Measurements from ENCODE around the gene DAB2. TPM values are rescaled to one million over a fixed set of nuclear protein-coding genes. Genes with fewer than 3 reads are reported as not detected.
"Not testable (repeated sequence)": the region's sequence is repeated elsewhere in the genome, so short reads cannot be mapped to it uniquely, and the experiment has no call there.

Gene DAB2
- total RNA-seq, 1 donor from 2014 or later: 103 TPM

DNA sequence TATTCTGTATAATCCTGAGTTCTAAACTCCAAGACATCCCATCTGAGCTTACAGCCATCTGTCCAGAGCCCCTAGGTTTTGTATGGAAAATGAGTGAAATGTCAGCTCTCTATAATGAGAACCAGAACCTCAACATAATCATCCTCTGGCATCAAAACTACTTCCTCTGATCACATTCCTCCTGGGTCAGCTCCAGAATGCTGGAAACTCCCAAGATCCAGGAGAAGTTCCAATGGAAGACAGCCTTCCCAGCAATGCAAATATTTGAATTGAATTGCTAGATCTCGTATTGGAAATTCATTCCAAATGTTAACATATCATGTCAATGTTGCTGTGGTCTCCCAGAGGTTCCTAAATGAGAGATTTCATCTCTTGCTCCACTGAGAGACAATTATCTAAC lies 84.3 kb downstream of the DAB2 start:
- peak; percentile 93 for DNase-seq

GRCh38 chr5:39337252-39337915 lies 87.4 kb downstream of the DAB2 start:
- DNase-seq: peak; percentile 51

DNA sequence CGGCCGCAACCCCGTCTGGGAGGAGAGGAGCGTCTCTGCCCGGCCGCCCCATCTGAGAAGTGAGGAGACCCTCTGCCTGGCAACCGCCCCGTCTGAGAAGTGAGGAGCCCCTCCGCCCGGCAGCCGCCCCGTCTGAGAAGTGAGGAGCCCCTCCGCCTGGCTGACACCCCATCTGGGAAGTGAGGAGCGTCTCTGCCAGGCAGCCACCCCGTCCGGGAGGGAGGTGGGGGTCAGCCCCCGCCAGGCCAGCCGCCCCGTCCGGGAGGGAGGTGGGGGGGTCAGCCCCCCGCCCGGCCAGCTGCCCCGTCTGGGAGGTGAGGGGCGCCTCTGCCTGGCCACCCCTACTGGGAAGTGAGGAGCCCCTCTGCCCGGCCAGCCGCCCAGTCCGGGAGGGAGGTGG lies 90.5 kb downstream of the DAB2 start:
- DNase-seq: not testable (repeated sequence)

DNA sequence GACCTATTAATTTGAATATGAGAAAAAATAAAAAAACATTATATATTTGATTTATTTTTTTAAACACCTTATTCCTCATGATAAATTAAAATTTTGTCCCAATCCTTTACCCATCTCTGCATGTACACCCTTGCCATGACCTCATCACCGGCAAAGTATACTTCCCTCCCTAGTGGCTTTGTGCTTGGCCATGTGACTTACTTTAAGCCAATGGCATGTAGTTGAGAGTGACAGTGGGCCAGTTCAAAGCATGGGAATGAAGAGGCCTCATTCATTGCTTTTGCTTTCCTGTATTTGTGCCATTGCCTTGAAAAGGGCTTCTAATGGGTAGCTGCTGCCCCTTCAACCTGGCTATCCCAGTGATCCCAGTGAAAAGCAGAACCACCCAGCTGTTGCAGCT lies 91.7 kb downstream of the DAB2 start:
- no peak for DNase-seq

DNA sequence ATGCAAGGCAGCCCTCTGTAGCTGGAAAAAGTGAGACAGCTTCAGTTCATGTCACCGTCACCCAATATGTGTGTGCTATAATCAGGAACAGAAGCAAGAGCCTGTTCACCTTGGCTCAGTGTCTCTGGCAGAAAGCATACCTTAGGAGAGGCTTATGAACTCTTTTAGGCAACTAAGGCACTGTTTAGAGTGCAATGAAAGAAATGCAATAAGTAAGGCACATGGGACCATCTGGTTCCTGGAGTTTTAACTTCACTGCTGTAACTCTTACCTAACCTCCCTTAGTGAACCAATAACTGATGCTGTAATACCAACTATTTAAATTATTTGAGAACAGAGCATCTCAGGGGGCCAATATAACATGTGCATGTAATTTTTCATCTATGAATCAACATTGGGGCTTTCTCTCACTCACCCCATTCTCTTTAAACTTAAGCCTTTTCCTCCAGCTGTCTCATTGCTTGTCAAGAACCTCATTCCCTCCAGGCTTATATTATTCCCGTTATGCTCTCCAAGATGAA lies 92.9 kb downstream of the DAB2 start:
- peak; percentile 94 for DNase-seq

- DNase-seq: peak; percentile 2
Observed at GRCh38 chr5:39328731-39329130, 96.0 kb downstream of the DAB2 start.

- DNase-seq: no peak
Observed at GRCh38 chr5:39323542-39323941, 101.2 kb downstream of the DAB2 start.

Other genes with a start within 250 kb of the DAB2 start
- 6.2 TPM for gene FYB1, start 205.4 kb downstream of the DAB2 start, total RNA-seq
- gene C9, start 60.5 kb downstream of the DAB2 start, total RNA-seq: 0.10 TPM